HCT116 (cell line): ENCODE measurements around the gene NIBAN1. TPM values are rescaled to one million over a fixed set of nuclear protein-coding genes. Genes with fewer than 3 reads are reported as not detected.

ENCODE experiments used
- ATAC-seq: fragments of 200-7000 bp; cut with Tn5 transposase; 2 replicates; pipeline ENCODE4 v1.9.1; 2020; ENCODE audit warnings: mild to moderate bottlenecking, moderate library complexity
- BruUV-seq: library from RNA; stranded (reverse); fragments of 400-500 nt; replicated peaks from 2 replicates; lab custom pipeline; 2021; lab: Mats Ljungman, UMichigan
- CTCF ChIA-PET: fragments of 300-600 bp; sonication (Branson Sonifier 250); formaldehyde crosslinking; loops from one replicate; lab custom pipeline; 2021; ENCODE audit warnings: antibody characterized with exemption; lab: Charles Lee
- POLR2A ChIA-PET: fragments of 300-600, 350-600 bp; sonication (Branson Sonifier 250); formaldehyde crosslinking; loops from one replicate; lab custom pipeline; 2021; ENCODE audit warnings: antibody characterized with exemption; lab: Charles Lee
- RAD21 ChIA-PET, 2 experiments: fragments of 300-600 bp; sonication (Branson Sonifier 250); formaldehyde crosslinking; loops; one replicate each; lab custom pipeline; 2023; ENCODE audit warnings: low total read pairs in 2 of 2; ENCODE audit not compliant: uncharacterized antibody in 2 of 2, unreplicated experiment in 2 of 2, low non-redundant PET in 1 of 2; lab: Charles Lee
- DNase-seq: peaks from one replicate; pipeline ENCODE4 v3.0.0-alpha.2; 2010; ENCODE audit warnings: low read depth, low spot score
- H2AFZ ChIP-seq: fragments of 200-600 bp; shearing (Covaris generic), sonication (generic); 2 replicates; pipeline ENCODE4 v1.6.1; 2017; ENCODE audit warnings: low read depth, mixed run types, mixed read lengths, antibody characterized with exemption, low read length; ENCODE audit not compliant: poor library complexity, severe bottlenecking
- H3K27ac ChIP-seq: 2 replicates; pipeline ENCODE4 v1.5.1; 2012; ENCODE audit warnings: low read depth, low read length
- H3K27me3 ChIP-seq: fragments of 200-600 bp; sonication (generic); 2 replicates; pipeline ENCODE4 v1.6.1; 2016; ENCODE audit warnings: mixed run types, low read length, mixed read lengths; ENCODE audit not compliant: insufficient read depth
- H3K36me3 ChIP-seq, 2 experiments: fragments of 200-500 bp in 1 of 2; fragments of 200-600 bp in 1 of 2; sonication (Bioruptor generic) in 1 of 2; sonication (generic) in 1 of 2; 2 replicates each; pipeline versions ENCODE4 v1.5.1 to v1.6.1; 2014 to 2016; ENCODE audit warnings: low read length in 2 of 2, inconsistent platforms in 1 of 2, mixed read lengths in 1 of 2, mixed run types in 1 of 2; ENCODE audit not compliant: insufficient read depth in 2 of 2, control insufficient read depth in 1 of 2
- H3K4me1 ChIP-seq, 2 experiments: fragments of 200-600 bp in 1 of 2; sonication (generic) in 1 of 2; 2 replicates each; pipeline versions ENCODE4 v1.5.1 to v1.6.1; 2012 to 2017; ENCODE audit warnings: low read length in 2 of 2, inconsistent platforms in 1 of 2, mild to moderate bottlenecking in 1 of 2, mixed read lengths in 1 of 2, mixed run types in 1 of 2, moderate library complexity in 1 of 2; ENCODE audit not compliant: insufficient read depth in 2 of 2, control insufficient read depth in 1 of 2
- H3K4me2 ChIP-seq: fragments of 200-600 bp; sonication (generic); 2 replicates; pipeline ENCODE4 v1.6.1; 2017; ENCODE audit warnings: mixed run types, low read length, mixed read lengths
- H3K4me3 ChIP-seq, 2 experiments: fragments of 200-600 bp in 1 of 2; sonication (generic) in 1 of 2; replicated peaks in 1 of 2; 2 replicates each; pipeline ENCODE4 v1.5.1; 2011 to 2016; ENCODE audit warnings: low read length in 2 of 2, control low read depth in 1 of 2, low read depth in 1 of 2, mild to moderate bottlenecking in 1 of 2, mixed read lengths in 1 of 2, mixed run types in 1 of 2
- H3K79me2 ChIP-seq: fragments of 200-600 bp; sonication (generic); 2 replicates; pipeline ENCODE4 v1.6.1; 2017; ENCODE audit warnings: mild to moderate bottlenecking, mixed run types, low read length, moderate library complexity, mixed read lengths; ENCODE audit not compliant: insufficient read depth
- H3K9ac ChIP-seq: fragments of 200-600 bp; sonication (generic); 2 replicates; pipeline ENCODE4 v1.6.1; 2016; ENCODE audit warnings: low read length, mixed read lengths
- H3K9me2 ChIP-seq: fragments of 200-600 bp; sonication (generic), shearing (Covaris generic); 2 replicates; pipeline ENCODE4 v1.6.1; 2017; ENCODE audit warnings: mixed run types, mild to moderate bottlenecking, moderate library complexity; ENCODE audit not compliant: insufficient read depth
- H3K9me3 ChIP-seq, 2 experiments: fragments of 200-500 bp in 1 of 2; fragments of 200-600 bp in 1 of 2; sonication (Bioruptor generic) in 1 of 2; sonication (generic) in 1 of 2; 2 replicates each; pipeline ENCODE4 v1.6.1; 2014 to 2017; ENCODE audit warnings: low read length in 2 of 2, mixed read lengths in 2 of 2, inconsistent platforms in 1 of 2, low read depth in 1 of 2, mild to moderate bottlenecking in 1 of 2, mixed run types in 1 of 2, moderate library complexity in 1 of 2; ENCODE audit not compliant: control insufficient read depth in 1 of 2, insufficient read depth in 1 of 2
- H4K20me1 ChIP-seq: fragments of 200-600 bp; sonication (generic), shearing (Covaris generic); 2 replicates; pipeline ENCODE4 v1.6.1; 2017; ENCODE audit warnings: mixed run types, mild to moderate bottlenecking, moderate library complexity; ENCODE audit not compliant: insufficient read depth
- CBX3 ChIP-seq: IDR thresholded peaks from 2 replicates; pipeline ENCODE4 v1.6.1; 2012; ENCODE audit warnings: low read depth
- CEBPB ChIP-seq: IDR thresholded peaks from 2 replicates; pipeline ENCODE4 v1.6.1; 2012; ENCODE audit warnings: low read depth
- EGR1 ChIP-seq: IDR thresholded peaks from 2 replicates; pipeline ENCODE4 v1.6.1; 2012; ENCODE audit warnings: low read depth
- ELF1 ChIP-seq: IDR thresholded peaks from 2 replicates; pipeline ENCODE4 v1.6.1; 2012; ENCODE audit warnings: low read depth, borderline replicate concordance
- EZH2 ChIP-seq: fragments of 200-600 bp; sonication (generic); IDR thresholded peaks from 2 replicates; pipeline ENCODE4 v1.6.1; 2017; ENCODE audit warnings: antibody characterized with exemption, mixed run types
- FOSL1 ChIP-seq: IDR thresholded peaks from 2 replicates; pipeline ENCODE4 v1.6.1; 2012; ENCODE audit warnings: low read depth
- JUND ChIP-seq: IDR thresholded peaks from 2 replicates; pipeline ENCODE4 v1.6.1; 2012
- MAX ChIP-seq: IDR thresholded peaks from 2 replicates; pipeline ENCODE4 v1.6.1; 2012
- POLR2A ChIP-seq: IDR thresholded peaks from 2 replicates; pipeline ENCODE4 v1.7.0; 2011; ENCODE audit warnings: borderline replicate concordance; ENCODE audit not compliant: insufficient read depth, insufficient read length; ENCODE audit errors: extremely low read depth
- POLR2AphosphoS5 ChIP-seq: IDR thresholded peaks from 2 replicates; pipeline ENCODE4 v1.6.1; 2011; ENCODE audit warnings: mild to moderate bottlenecking, low read depth, low read length, moderate library complexity
- SP1 ChIP-seq: IDR thresholded peaks from 2 replicates; pipeline ENCODE4 v1.6.1; 2012; ENCODE audit warnings: low read depth
- SRF ChIP-seq: IDR thresholded peaks from 2 replicates; pipeline ENCODE4 v1.6.1; 2012; ENCODE audit warnings: low read depth
- TCF7L2 ChIP-seq: IDR thresholded peaks from 2 replicates; pipeline ENCODE4 v1.7.0; 2011; ENCODE audit warnings: borderline replicate concordance, inconsistent platforms; ENCODE audit not compliant: insufficient read depth, insufficient read length; ENCODE audit errors: extremely low read depth
- ZBTB33 ChIP-seq: IDR thresholded peaks from 2 replicates; pipeline ENCODE4 v1.6.1; 2011; ENCODE audit warnings: mild to moderate bottlenecking, low read length, moderate library complexity; ENCODE audit not compliant: insufficient replicate concordance; ENCODE audit errors: extremely low read depth
- ZFX ChIP-seq: fragments of 450-650 bp; IDR thresholded peaks from 2 replicates; pipeline ENCODE4 v1.6.1; 2017
- ZNF274 ChIP-seq: fragments of 200-500 bp; sonication (Bioruptor generic); IDR thresholded peaks from 2 replicates; pipeline ENCODE4 v1.6.1; 2014; ENCODE audit warnings: mild to moderate bottlenecking, low read depth, low read length, inconsistent platforms
- intact Hi-C: fragments of 100-400 bp; cut with micrococcal nuclease; formaldehyde crosslinking; loops from 2 replicates; pipeline ENCODE4 v1.10.0; 2022
- total RNA-seq: library from RNA; stranded (reverse); gene quantifications from one replicate; pipeline ENCODE4 v1.2.1, GENCODE V29; 2021; ENCODE audit not compliant: unreplicated experiment
- TF ChIP-seq, protein P1 (sequence below): IDR thresholded peaks from 2 replicates; pipeline ENCODE4 v1.6.1; 2012; ENCODE audit warnings: low read depth
- TF ChIP-seq, protein P2 (sequence below), 3 experiments: fragments of 200-600 bp in 1 of 3; sonication (generic) in 1 of 3; IDR thresholded peaks in 2 of 3; conservative IDR thresholded peaks in 1 of 3; 2 replicates each; pipeline ENCODE4 v1.5.1; 2012 to 2017; ENCODE audit warnings: low read depth in 2 of 3, low read length in 2 of 3, antibody characterized with exemption in 1 of 3, borderline replicate concordance in 1 of 3, control low read depth in 1 of 3, mild to moderate bottlenecking in 1 of 3, mixed read lengths in 1 of 3, mixed run types in 1 of 3, moderate library complexity in 1 of 3; ENCODE audit not compliant: insufficient read depth in 1 of 3

Gene NIBAN1
- total RNA-seq, 1 experiment from 2014 or later: 10.3 TPM

GRCh38 chr1:184990204-184990603 lies 15.9 kb upstream of the NIBAN1 start:
- ATAC-seq (no peak), DNase-seq (no peak)
- ChIA-PET RAD21 (no interaction called here), CTCF (no interaction called here), POLR2A (no interaction called here)
- Histone ChIP-seq H3K4me1 (no peaks in the 10 kb centered on the region), H3K27me3 (no peaks in the 10 kb centered on the region), H3K79me2 (no peaks in the 10 kb centered on the region), H3K4me3 (no peak overlapping the region), H4K20me1 (no peaks in the 10 kb centered on the region), H3K4me2 (no peak overlapping the region), H3K9ac (no peak overlapping the region), H3K36me3 (no peaks in the 10 kb centered on the region), H2AFZ (no peak overlapping the region), H3K9me3 (no peaks in the 10 kb centered on the region), H3K27ac (no peak overlapping the region), H3K9me2 (no peaks in the 10 kb centered on the region)
- TF ChIP-seq EZH2: no peak
- TF ChIP-seq CEBPB: no peak
- no peak for TF ChIP-seq FOSL1
- TF ChIP-seq CBX3: no peak
- no peak for TF ChIP-seq SP1
- no peak for TF ChIP-seq MAX
- TF ChIP-seq, protein P1, sequence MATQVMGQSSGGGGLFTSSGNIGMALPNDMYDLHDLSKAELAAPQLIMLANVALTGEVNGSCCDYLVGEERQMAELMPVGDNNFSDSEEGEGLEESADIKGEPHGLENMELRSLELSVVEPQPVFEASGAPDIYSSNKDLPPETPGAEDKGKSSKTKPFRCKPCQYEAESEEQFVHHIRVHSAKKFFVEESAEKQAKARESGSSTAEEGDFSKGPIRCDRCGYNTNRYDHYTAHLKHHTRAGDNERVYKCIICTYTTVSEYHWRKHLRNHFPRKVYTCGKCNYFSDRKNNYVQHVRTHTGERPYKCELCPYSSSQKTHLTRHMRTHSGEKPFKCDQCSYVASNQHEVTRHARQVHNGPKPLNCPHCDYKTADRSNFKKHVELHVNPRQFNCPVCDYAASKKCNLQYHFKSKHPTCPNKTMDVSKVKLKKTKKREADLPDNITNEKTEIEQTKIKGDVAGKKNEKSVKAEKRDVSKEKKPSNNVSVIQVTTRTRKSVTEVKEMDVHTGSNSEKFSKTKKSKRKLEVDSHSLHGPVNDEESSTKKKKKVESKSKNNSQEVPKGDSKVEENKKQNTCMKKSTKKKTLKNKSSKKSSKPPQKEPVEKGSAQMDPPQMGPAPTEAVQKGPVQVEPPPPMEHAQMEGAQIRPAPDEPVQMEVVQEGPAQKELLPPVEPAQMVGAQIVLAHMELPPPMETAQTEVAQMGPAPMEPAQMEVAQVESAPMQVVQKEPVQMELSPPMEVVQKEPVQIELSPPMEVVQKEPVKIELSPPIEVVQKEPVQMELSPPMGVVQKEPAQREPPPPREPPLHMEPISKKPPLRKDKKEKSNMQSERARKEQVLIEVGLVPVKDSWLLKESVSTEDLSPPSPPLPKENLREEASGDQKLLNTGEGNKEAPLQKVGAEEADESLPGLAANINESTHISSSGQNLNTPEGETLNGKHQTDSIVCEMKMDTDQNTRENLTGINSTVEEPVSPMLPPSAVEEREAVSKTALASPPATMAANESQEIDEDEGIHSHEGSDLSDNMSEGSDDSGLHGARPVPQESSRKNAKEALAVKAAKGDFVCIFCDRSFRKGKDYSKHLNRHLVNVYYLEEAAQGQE: no peak
- no peak for TF ChIP-seq SRF
- no peak for TF ChIP-seq POLR2A
- TF ChIP-seq JUND: no peak
- TF ChIP-seq ZNF274: no peak
- no peak for TF ChIP-seq ZFX
- TF ChIP-seq, protein P2, sequence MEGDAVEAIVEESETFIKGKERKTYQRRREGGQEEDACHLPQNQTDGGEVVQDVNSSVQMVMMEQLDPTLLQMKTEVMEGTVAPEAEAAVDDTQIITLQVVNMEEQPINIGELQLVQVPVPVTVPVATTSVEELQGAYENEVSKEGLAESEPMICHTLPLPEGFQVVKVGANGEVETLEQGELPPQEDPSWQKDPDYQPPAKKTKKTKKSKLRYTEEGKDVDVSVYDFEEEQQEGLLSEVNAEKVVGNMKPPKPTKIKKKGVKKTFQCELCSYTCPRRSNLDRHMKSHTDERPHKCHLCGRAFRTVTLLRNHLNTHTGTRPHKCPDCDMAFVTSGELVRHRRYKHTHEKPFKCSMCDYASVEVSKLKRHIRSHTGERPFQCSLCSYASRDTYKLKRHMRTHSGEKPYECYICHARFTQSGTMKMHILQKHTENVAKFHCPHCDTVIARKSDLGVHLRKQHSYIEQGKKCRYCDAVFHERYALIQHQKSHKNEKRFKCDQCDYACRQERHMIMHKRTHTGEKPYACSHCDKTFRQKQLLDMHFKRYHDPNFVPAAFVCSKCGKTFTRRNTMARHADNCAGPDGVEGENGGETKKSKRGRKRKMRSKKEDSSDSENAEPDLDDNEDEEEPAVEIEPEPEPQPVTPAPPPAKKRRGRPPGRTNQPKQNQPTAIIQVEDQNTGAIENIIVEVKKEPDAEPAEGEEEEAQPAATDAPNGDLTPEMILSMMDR (IDR thresholded peaks at IDR 0.05 in 2 of 3, conservative IDR thresholded peaks at IDR 0.05 in 1 of 3; ENCODE audit: borderline replicate concordance in 1 of 3, insufficient read depth in 1 of 3, low read depth in 2 of 3, low read length in 2 of 3): no peak
- no peak for TF ChIP-seq ZBTB33
- no peak for TF ChIP-seq ELF1
- TF ChIP-seq EGR1: no peak
- TF ChIP-seq POLR2AphosphoS5: no peak
- TF ChIP-seq TCF7L2: no peak
- no TSS peak for BruUV-seq
- intact Hi-C loops: no loop called here
